IPS DF 4.7 (cell line): Measurements from ENCODE around the gene SRD5A3.

ENCODE experiments used
- DNase-seq: peaks from one replicate; pipeline ENCODE4 v3.0.0-alpha.2; 2013; ENCODE audit warnings: low spot score; ENCODE audit errors: extremely low read depth

The SRD5A3 gene

GRCh38 chr4:55345980-55346850 lies at the start of gene SRD5A3:
Gene SRD5A3, plus strand, starts transcription at chr4:55346242. Its CDS starts 95 bp downstream, at chr4:55346337.
- no peak for DNase-seq

GRCh38 chr4:55297346-55297745 lies 48.7 kb upstream of the SRD5A3 start:
- DNase-seq, result no peak

- no peak for DNase-seq
Observed at GRCh38 chr4:55303760-55304165, 42.3 kb upstream of the SRD5A3 start.

GRCh38 chr4:55304303-55304702 lies 41.7 kb upstream of the SRD5A3 start:
- no peak for DNase-seq

DNA sequence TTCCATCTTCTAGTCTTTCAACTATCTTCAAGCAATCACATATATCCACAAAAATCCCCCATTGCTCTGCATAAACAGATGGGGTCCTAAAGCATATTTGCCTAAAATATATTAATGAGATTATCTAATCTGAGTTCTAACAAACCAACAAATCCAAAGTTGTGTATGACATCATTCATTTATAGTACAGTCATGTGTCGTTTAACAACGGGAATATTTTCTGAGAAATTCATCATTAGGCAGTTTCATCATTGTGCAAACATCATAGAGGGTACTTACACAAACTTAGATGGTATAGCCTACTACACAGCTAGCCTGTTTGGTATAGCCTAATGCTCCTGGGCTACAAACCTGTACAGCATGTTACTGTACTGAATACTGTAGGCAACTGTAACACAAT lies 38.0 kb upstream of the SRD5A3 start:
- no peak for DNase-seq

DNA sequence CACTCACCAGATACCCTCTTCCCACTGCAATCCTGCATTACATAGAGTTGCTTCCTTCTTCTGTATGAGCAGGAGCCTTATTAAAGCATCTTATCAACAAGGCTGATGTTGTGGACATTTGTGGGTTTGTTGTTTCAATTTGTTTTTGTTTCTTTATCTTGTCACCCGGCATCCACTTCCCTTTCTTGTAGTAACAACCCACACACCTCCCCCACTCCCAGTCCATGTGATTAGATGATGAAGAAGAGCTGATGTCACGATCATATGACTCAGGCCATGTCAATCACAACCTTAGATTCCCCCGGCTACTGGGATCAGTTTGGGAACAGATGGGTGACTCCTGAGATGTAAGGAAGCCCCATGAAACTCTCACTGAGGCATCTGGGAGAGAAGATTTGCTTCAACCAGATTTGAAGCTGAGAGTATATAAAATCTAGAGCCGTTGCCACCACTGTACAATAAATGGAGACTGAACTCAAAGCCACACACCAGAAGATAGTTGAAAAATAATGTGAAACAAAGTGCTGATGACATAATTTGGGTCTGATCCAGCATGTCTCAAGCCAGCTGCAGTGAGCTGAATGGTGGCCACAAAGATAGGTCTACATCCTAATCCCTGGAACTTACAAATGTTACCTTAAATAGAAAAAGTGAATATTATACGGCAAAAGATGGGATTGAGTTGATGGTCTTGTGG lies 34.1 kb upstream of the SRD5A3 start:
- no peak for DNase-seq

- DNase-seq, result no peak
Observed at GRCh38 chr4:55312489-55313101, 33.4 kb upstream of the SRD5A3 start.

- no peak for DNase-seq
Observed at GRCh38 chr4:55314141-55314820, 31.8 kb upstream of the SRD5A3 start.

- DNase-seq, result no peak
Observed at GRCh38 chr4:55318175-55319129, 27.6 kb upstream of the SRD5A3 start.

GRCh38 chr4:55321707-55322264 lies 24.3 kb upstream of the SRD5A3 start:
- DNase-seq, result no peak

GRCh38 chr4:55323375-55323774 lies 22.7 kb upstream of the SRD5A3 start:
- no peak for DNase-seq

DNA sequence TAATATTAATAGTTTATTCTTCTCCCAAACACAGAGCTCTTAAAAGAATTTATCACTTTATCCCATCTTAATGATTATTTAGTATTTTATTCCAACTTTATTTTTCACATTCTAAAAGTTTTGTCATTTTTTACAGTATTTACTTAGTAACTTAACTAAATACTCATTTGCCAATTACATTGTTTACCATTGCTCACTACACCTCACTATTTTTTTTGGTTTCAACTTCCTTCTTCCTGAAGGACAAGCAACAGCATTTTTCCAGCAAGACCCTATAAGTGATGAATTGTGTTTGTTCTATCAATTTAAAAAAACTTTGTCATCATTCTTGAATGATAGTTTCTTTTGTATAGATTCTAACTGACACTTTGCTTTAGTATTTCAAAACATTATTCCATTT lies 19.4 kb upstream of the SRD5A3 start:
- DNase-seq, result no peak

- no peak for DNase-seq
Observed at GRCh38 chr4:55329012-55329411, 17.0 kb upstream of the SRD5A3 start.

DNA sequence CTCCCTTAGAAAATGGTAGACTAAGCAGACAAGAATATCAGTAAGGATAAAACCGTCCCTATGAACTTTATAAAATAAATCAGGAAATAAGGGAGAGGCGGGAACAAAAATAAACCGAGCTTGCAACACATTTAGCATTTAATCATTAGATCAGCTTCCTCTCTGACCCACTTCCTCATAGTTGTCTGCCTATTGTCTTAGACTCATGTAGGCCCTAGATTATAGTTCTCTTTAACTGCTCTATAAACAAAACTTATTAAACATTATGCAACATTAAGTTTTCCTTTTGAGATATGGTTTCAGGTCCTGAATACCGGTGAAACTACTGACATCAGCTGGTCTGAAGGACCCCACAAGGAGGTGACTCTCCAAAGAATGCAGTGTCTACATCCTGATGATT lies 15.8 kb upstream of the SRD5A3 start:
- DNase-seq, result no peak

GRCh38 chr4:55336138-55337034 lies 9.7 kb upstream of the SRD5A3 start:
- no peak for DNase-seq

- DNase-seq, result no peak
Observed at GRCh38 chr4:55337944-55338343, 8.1 kb upstream of the SRD5A3 start.

- DNase-seq, result no peak
Observed at GRCh38 chr4:55338486-55338885, 7.6 kb upstream of the SRD5A3 start.

GRCh38 chr4:55340266-55340665 lies 5.8 kb upstream of the SRD5A3 start:
- DNase-seq, result no peak

DNA sequence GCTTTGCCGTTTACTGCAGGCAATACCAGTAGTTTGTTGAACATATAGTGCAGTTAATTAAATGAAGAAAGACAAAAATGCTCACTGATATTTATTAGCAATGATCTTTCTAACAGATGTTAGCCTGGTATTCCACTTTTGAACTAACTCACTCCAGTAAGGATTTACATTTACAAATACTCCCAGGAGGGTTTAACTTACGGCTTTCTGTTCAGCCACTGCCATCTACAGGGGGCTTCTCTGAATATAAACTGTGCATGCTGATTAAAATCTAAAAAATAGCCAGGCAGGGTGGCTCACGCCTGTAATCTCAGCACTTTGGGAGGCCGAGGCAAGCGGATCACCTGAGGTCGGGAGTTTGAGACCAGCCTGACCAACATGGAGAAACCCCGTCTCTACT lies 2.2 kb upstream of the SRD5A3 start:
- DNase-seq, result no peak
